ENCODE data around the gene CD151. TPM values are rescaled to one million over a fixed set of nuclear protein-coding genes. Genes with fewer than 3 reads are reported as not detected.

The CD151 gene
- total and polyA plus RNA-seq, 2 donors: 19.5 to 82.3 TPM

GRCh38 chr11:856397-856796, 23.6 kb downstream of the CD151 start:
- DNase-seq (ENCODE audit: low read depth in 6 of 9, low spot score in 9 of 9): no peak
- Histone ChIP-seq H3K9me3 (ENCODE audit: control insufficient read depth in 2 of 2, insufficient read depth in 1 of 2, low read length in 1 of 2) (no peaks in the 10 kb centered on the region), H3K4me3 (ENCODE audit: low read length in 2 of 2) (no peak overlapping the region), H3K27me3 (ENCODE audit: control insufficient read depth in 2 of 2, insufficient read depth in 1 of 2, low read length in 1 of 2) (peaks cover 0 to 4% of the 10 kb centered on the region in 2 donors), H3K27ac (ENCODE audit: low read depth in 1 of 2, low read length in 1 of 2) (no peak overlapping the region), H3K36me3 (ENCODE audit: control insufficient read depth in 2 of 2, insufficient read depth in 2 of 2, low read length in 1 of 2) (no peaks in the 10 kb centered on the region), H3K4me1 (ENCODE audit: control insufficient read depth in 2 of 2, insufficient read depth in 2 of 2, low read length in 2 of 2) (no peaks in the 10 kb centered on the region)
- 84% methylated on average over 8 of the region's 8 CpGs for WGBS

DNA sequence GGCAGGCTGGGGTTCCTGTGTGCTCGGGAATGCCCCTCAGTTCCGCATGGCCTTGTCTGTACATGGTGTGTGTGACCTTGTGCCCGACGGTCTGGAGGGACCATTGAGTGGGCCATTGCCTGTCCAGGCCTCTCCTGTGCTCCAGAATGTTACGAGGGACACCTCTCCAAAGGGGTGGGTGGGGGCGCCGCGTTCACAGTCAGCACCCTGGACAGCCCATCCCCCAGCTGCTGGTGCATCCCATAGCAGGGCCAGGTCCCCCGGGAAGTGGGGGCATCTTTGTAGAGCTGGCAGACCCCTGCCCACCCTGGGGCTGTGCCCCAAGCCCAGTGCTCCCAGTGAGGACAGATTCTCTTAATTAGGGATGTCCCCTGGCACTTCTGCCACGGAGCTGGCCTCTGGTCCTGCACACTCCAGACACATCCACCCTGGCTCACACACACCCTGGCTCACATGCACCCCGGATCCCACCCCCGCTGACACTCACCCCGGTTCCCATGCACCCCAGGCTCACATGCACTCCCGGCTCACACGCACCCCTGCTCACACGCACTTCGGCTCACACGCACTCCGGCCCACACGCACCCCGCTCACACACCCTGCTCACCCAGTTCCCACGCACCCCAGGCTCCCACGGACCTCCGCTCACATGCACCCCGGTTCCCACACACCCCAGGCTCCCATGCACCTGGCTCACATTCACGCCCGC, 25.5 kb downstream of the CD151 start:
- WGBS: 93% methylated on average over 27 of the region's 27 CpGs
- DNase-seq (ENCODE audit: low read depth in 6 of 9, low spot score in 9 of 9): no peak

GRCh38 chr11:858762-859339, 26.1 kb downstream of the CD151 start:
- H3K4me3 ChIP-seq (ENCODE audit: low read length in 2 of 2): no peak overlapping the region
- H3K4me1 ChIP-seq (ENCODE audit: control insufficient read depth in 2 of 2, insufficient read depth in 2 of 2, low read length in 2 of 2): no peaks in the 10 kb centered on the region
- DNase-seq (ENCODE audit: low read depth in 6 of 9, low spot score in 9 of 9): no peak
- H3K27ac ChIP-seq (ENCODE audit: low read depth in 1 of 2, low read length in 1 of 2): no peak overlapping the region
- WGBS: 96% methylated on average over 37 of the region's 37 CpGs
- H3K27me3 ChIP-seq (ENCODE audit: control insufficient read depth in 2 of 2, insufficient read depth in 1 of 2, low read length in 1 of 2): no peaks in the 10 kb centered on the region
- H3K9me3 ChIP-seq (ENCODE audit: control insufficient read depth in 2 of 2, insufficient read depth in 1 of 2, low read length in 1 of 2): peaks cover 0 to 1% of the 10 kb centered on the region in 2 donors
- H3K36me3 ChIP-seq (ENCODE audit: control insufficient read depth in 2 of 2, insufficient read depth in 2 of 2, low read length in 1 of 2): no peaks in the 10 kb centered on the region

More for the DNA sequence above, 25.5 kb downstream of the CD151 start:
- no peak overlapping the region for H3K27ac ChIP-seq (ENCODE audit: low read depth in 1 of 2, low read length in 1 of 2)
- H3K4me1 ChIP-seq (ENCODE audit: control insufficient read depth in 2 of 2, insufficient read depth in 2 of 2, low read length in 2 of 2): no peaks in the 10 kb centered on the region
- peaks cover 0 to 1% of the 10 kb centered on the region in 2 donors for H3K9me3 ChIP-seq (ENCODE audit: control insufficient read depth in 2 of 2, insufficient read depth in 1 of 2, low read length in 1 of 2)
- no peaks in the 10 kb centered on the region for H3K36me3 ChIP-seq (ENCODE audit: control insufficient read depth in 2 of 2, insufficient read depth in 2 of 2, low read length in 1 of 2)
- H3K4me3 ChIP-seq (ENCODE audit: low read length in 2 of 2): no peak overlapping the region
- no peaks in the 10 kb centered on the region for H3K27me3 ChIP-seq (ENCODE audit: control insufficient read depth in 2 of 2, insufficient read depth in 1 of 2, low read length in 1 of 2)

- no peaks in the 10 kb centered on the region for H3K36me3 ChIP-seq (ENCODE audit: control insufficient read depth in 2 of 2, insufficient read depth in 2 of 2, low read length in 1 of 2)
- H3K4me3 ChIP-seq (ENCODE audit: low read length in 2 of 2): no peak overlapping the region
- 87% methylated on average over 31 of the region's 31 CpGs for WGBS
- H3K27ac ChIP-seq (ENCODE audit: low read depth in 1 of 2, low read length in 1 of 2): no peak overlapping the region
- H3K4me1 ChIP-seq (ENCODE audit: control insufficient read depth in 2 of 2, insufficient read depth in 2 of 2, low read length in 2 of 2): no peaks in the 10 kb centered on the region
- H3K27me3 ChIP-seq (ENCODE audit: control insufficient read depth in 2 of 2, insufficient read depth in 1 of 2, low read length in 1 of 2): no peaks in the 10 kb centered on the region
- no peak for DNase-seq (ENCODE audit: low read depth in 6 of 9, low spot score in 9 of 9)
- peaks cover 0 to 1% of the 10 kb centered on the region in 2 donors for H3K9me3 ChIP-seq (ENCODE audit: control insufficient read depth in 2 of 2, insufficient read depth in 1 of 2, low read length in 1 of 2)
These were observed 26.8 kb downstream of the CD151 start for GRCh38 chr11:859394-860131.

- Histone ChIP-seq H3K9me3 (ENCODE audit: control insufficient read depth in 2 of 2, insufficient read depth in 1 of 2, low read length in 1 of 2) (peaks cover 0 to 1% of the 10 kb centered on the region in 2 donors), H3K27ac (ENCODE audit: low read depth in 1 of 2, low read length in 1 of 2) (no peak overlapping the region), H3K4me3 (ENCODE audit: low read length in 2 of 2) (no peak overlapping the region), H3K36me3 (ENCODE audit: control insufficient read depth in 2 of 2, insufficient read depth in 2 of 2, low read length in 1 of 2) (no peaks in the 10 kb centered on the region), H3K4me1 (ENCODE audit: control insufficient read depth in 2 of 2, insufficient read depth in 2 of 2, low read length in 2 of 2) (no peaks in the 10 kb centered on the region), H3K27me3 (ENCODE audit: control insufficient read depth in 2 of 2, insufficient read depth in 1 of 2, low read length in 1 of 2) (no peaks in the 10 kb centered on the region)
- WGBS: 92% methylated on average over 21 of the region's 21 CpGs
- DNase-seq (ENCODE audit: low read depth in 6 of 9, low spot score in 9 of 9): no peak
These were observed 27.7 kb downstream of the CD151 start for GRCh38 chr11:860234-861104.

DNA sequence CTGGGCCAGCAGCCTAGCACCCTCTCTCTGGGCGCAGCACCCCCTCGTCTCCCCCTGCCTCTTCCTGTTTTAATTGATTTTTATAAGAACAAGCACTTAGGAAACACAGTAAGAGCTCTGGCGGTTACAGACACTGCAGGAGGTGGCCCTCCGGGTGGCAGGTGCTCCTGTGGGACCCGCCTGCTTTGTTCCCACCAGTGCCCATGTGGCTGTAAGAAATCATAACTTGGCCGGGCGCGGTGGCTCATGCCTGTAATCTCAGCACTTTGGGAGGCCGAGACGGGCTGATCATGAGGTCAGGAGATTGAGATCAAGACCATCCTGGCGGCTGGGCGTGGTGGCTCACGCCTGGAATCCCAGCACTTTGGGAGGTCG, 28.3 kb downstream of the CD151 start:
- DNase-seq (ENCODE audit: low read depth in 6 of 9, low spot score in 9 of 9): no peak
- no peaks in the 10 kb centered on the region for H3K27me3 ChIP-seq (ENCODE audit: control insufficient read depth in 2 of 2, insufficient read depth in 1 of 2, low read length in 1 of 2)
- peaks cover 0 to 1% of the 10 kb centered on the region in 2 donors for H3K9me3 ChIP-seq (ENCODE audit: control insufficient read depth in 2 of 2, insufficient read depth in 1 of 2, low read length in 1 of 2)
- 95% methylated on average over 14 of the region's 14 CpGs for WGBS
- H3K4me1 ChIP-seq (ENCODE audit: control insufficient read depth in 2 of 2, insufficient read depth in 2 of 2, low read length in 2 of 2): no peaks in the 10 kb centered on the region
- no peak overlapping the region for H3K4me3 ChIP-seq (ENCODE audit: low read length in 2 of 2)
- H3K27ac ChIP-seq (ENCODE audit: low read depth in 1 of 2, low read length in 1 of 2): no peak overlapping the region
- no peaks in the 10 kb centered on the region for H3K36me3 ChIP-seq (ENCODE audit: control insufficient read depth in 2 of 2, insufficient read depth in 2 of 2, low read length in 1 of 2)

DNA sequence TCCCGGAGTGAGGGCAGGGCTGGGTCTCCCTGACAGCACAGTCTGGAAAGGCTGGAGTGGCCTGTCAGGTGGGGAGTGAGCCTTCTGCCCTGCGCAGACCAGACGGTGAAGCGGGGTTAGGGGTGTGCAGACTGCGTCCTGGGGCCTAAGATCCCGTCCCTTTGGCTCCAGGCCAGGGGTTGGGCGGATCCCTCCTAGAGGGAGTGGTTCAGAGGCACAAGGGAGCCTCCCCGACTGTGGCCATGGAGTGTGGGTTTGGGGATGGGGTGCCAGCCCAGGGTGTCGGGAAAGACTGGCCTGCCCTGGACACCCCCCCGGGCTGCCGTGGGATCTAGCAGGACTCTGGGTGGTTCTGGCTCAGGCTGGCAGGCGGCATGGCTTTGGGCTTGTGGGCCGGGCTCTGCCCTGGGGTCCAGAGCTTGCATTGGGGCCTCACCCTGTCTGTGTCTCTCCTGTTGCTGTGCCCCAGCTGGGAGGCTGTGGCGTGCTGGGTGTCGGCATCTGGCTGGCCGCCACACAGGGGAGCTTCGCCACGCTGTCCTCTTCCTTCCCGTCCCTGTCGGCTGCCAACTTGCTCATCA, 29.4 kb downstream of the CD151 start:
- Histone ChIP-seq H3K36me3 (ENCODE audit: control insufficient read depth in 2 of 2, insufficient read depth in 2 of 2, low read length in 1 of 2) (no peaks in the 10 kb centered on the region), H3K4me1 (ENCODE audit: control insufficient read depth in 2 of 2, insufficient read depth in 2 of 2, low read length in 2 of 2) (no peaks in the 10 kb centered on the region), H3K27ac (ENCODE audit: low read depth in 1 of 2, low read length in 1 of 2) (no peak overlapping the region), H3K4me3 (ENCODE audit: low read length in 2 of 2) (no peak overlapping the region), H3K27me3 (ENCODE audit: control insufficient read depth in 2 of 2, insufficient read depth in 1 of 2, low read length in 1 of 2) (no peaks in the 10 kb centered on the region), H3K9me3 (ENCODE audit: control insufficient read depth in 2 of 2, insufficient read depth in 1 of 2, low read length in 1 of 2) (peaks cover 0 to 1% of the 10 kb centered on the region in 2 donors)
- WGBS: 85% methylated on average over 20 of the region's 20 CpGs
- no peak for DNase-seq (ENCODE audit: low read depth in 6 of 9, low spot score in 9 of 9)

GRCh38 chr11:862696-863022, 29.9 kb downstream of the CD151 start:
- WGBS: 94% methylated on average over 12 of the region's 12 CpGs

More at GRCh38 chr11:862696-863022, 29.9 kb downstream of the CD151 start:
- H3K9me3 ChIP-seq (ENCODE audit: control insufficient read depth in 2 of 2, insufficient read depth in 1 of 2, low read length in 1 of 2): peaks cover 0 to 1% of the 10 kb centered on the region in 2 donors
- H3K27ac ChIP-seq (ENCODE audit: low read depth in 1 of 2, low read length in 1 of 2): no peak overlapping the region
- H3K4me1 ChIP-seq (ENCODE audit: control insufficient read depth in 2 of 2, insufficient read depth in 2 of 2, low read length in 2 of 2): no peaks in the 10 kb centered on the region
- no peak for DNase-seq (ENCODE audit: low read depth in 6 of 9, low spot score in 9 of 9)
- no peak overlapping the region for H3K4me3 ChIP-seq (ENCODE audit: low read length in 2 of 2)
- H3K36me3 ChIP-seq (ENCODE audit: control insufficient read depth in 2 of 2, insufficient read depth in 2 of 2, low read length in 1 of 2): no peaks in the 10 kb centered on the region
- H3K27me3 ChIP-seq (ENCODE audit: control insufficient read depth in 2 of 2, insufficient read depth in 1 of 2, low read length in 1 of 2): no peaks in the 10 kb centered on the region

Measured in thymus (tissue), 11 donors.